ENCODE measurements around the gene SNX25. TPM values are rescaled to one million over a fixed set of nuclear protein-coding genes. Genes with fewer than 3 reads are reported as not detected.
A peak's percentile ranks its signal among the peaks of the same experiment; 100 is the strongest.

The SNX25 gene
- polyA plus RNA-seq, 1 donor (not counting 4 experiments of a cell fraction or from before 2014, with no cell fraction given), result 5.0 TPM

GRCh38 chr4:185305979-185306442 is 96.6 kb downstream of the SNX25 start:
- H3K27me3 ChIP-seq (ENCODE audit: control insufficient read depth, extremely low read depth, insufficient read depth, low read length), result no peaks in the 10 kb centered on the region
- H3K4me3 ChIP-seq (ENCODE audit: control insufficient read depth in 2 of 3, extremely low read depth in 1 of 3, insufficient read depth in 2 of 3, low read depth in 1 of 3, low read length in 3 of 3), result no peak overlapping the region
- H3K27ac ChIP-seq (ENCODE audit: control insufficient read depth, insufficient read depth, low read length), result peak overlapping the region; percentile 91
- H3K9ac ChIP-seq (ENCODE audit: control insufficient read depth, extremely low read depth, insufficient read depth, low read length), result peak overlapping the region; percentile 55
- peaks cover 30% of the 10 kb centered on the region for H3K4me1 ChIP-seq (ENCODE audit: control insufficient read depth, extremely low read depth, insufficient read depth, low read length)
- DNase-seq (ENCODE audit: low read depth, low spot score) (peak; percentile 86), FAIRE-seq (peak; percentile 84)
- H3K9me1 ChIP-seq (ENCODE audit: control insufficient read depth, extremely low read depth, insufficient read depth, low read length), result no peaks in the 10 kb centered on the region
- dilution Hi-C loops (cut with MboI; ENCODE audit: extremely low pct_ligation_motif_present, low sequenced_read_pairs), result no loop called here
- no peaks in the 10 kb centered on the region for H3K79me2 ChIP-seq (ENCODE audit: control insufficient read depth, insufficient read depth, low read length)
- peaks cover 0 to 2% of the 10 kb centered on the region in 2 experiments for H3K36me3 ChIP-seq (ENCODE audit: control insufficient read depth in 2 of 2, extremely low read depth in 1 of 2, insufficient read depth in 2 of 2, low read length in 2 of 2)
- H2AFZ ChIP-seq (ENCODE audit: control insufficient read depth, low read length), result no peak overlapping the region
- no peaks in the 10 kb centered on the region for H4K20me1 ChIP-seq (ENCODE audit: control insufficient read depth, extremely low read depth, insufficient read depth, low read length)
- H3K9me3 ChIP-seq (ENCODE audit: control insufficient read depth, low read depth, low read length), result no peaks in the 10 kb centered on the region
- TF ChIP-seq EZH2 (IDR thresholded peaks at IDR 0.05; ENCODE audit: low read length) (no peak), CTCF (optimal IDR thresholded peaks at IDR 0.05 in 1 of 3, IDR thresholded peaks at IDR 0.05 in 1 of 3, conservative IDR thresholded peaks at IDR 0.05 in 1 of 3; ENCODE audit: extremely low read depth in 1 of 3, insufficient read depth in 2 of 3, low read length in 3 of 3) (no peak)
- H3K4me2 ChIP-seq (ENCODE audit: control insufficient read depth, extremely low read depth, insufficient read depth, low read depth, low read length), result peak overlapping the region; percentile 44

- Histone ChIP-seq H3K27me3 (ENCODE audit: control insufficient read depth, extremely low read depth, insufficient read depth, low read length) (no peaks in the 10 kb centered on the region), H3K4me1 (ENCODE audit: control insufficient read depth, extremely low read depth, insufficient read depth, low read length) (peaks cover 30% of the 10 kb centered on the region), H3K4me3 (ENCODE audit: control insufficient read depth in 2 of 3, extremely low read depth in 1 of 3, insufficient read depth in 2 of 3, low read depth in 1 of 3, low read length in 3 of 3) (no peak overlapping the region), H3K9me3 (ENCODE audit: control insufficient read depth, low read depth, low read length) (no peaks in the 10 kb centered on the region), H2AFZ (ENCODE audit: control insufficient read depth, low read length) (no peak overlapping the region), H3K36me3 (ENCODE audit: control insufficient read depth in 2 of 2, extremely low read depth in 1 of 2, insufficient read depth in 2 of 2, low read length in 2 of 2) (peaks cover 3 to 5% of the 10 kb centered on the region in 2 experiments), H3K79me2 (ENCODE audit: control insufficient read depth, insufficient read depth, low read length) (no peaks in the 10 kb centered on the region), H4K20me1 (ENCODE audit: control insufficient read depth, extremely low read depth, insufficient read depth, low read length) (no peaks in the 10 kb centered on the region), H3K9me1 (ENCODE audit: control insufficient read depth, extremely low read depth, insufficient read depth, low read length) (no peaks in the 10 kb centered on the region), H3K9ac (ENCODE audit: control insufficient read depth, extremely low read depth, insufficient read depth, low read length) (peak overlapping the region; percentile 55), H3K27ac (ENCODE audit: control insufficient read depth, insufficient read depth, low read length) (peak overlapping the region; percentile 91), H3K4me2 (ENCODE audit: control insufficient read depth, extremely low read depth, insufficient read depth, low read depth, low read length) (peak overlapping the region; percentile 49)
- peak; percentile 63 for DNase-seq (ENCODE audit: low read depth, low spot score)
- no peak for TF ChIP-seq CTCF (optimal IDR thresholded peaks at IDR 0.05 in 1 of 3, IDR thresholded peaks at IDR 0.05 in 1 of 3, conservative IDR thresholded peaks at IDR 0.05 in 1 of 3; ENCODE audit: extremely low read depth in 1 of 3, insufficient read depth in 2 of 3, low read length in 3 of 3)
- TF ChIP-seq EZH2 (IDR thresholded peaks at IDR 0.05; ENCODE audit: low read length), result no peak
- dilution Hi-C loops (cut with MboI; ENCODE audit: extremely low pct_ligation_motif_present, low sequenced_read_pairs), result no loop called here
- FAIRE-seq, result peak; percentile 97
These were observed 97.9 kb downstream of the SNX25 start for GRCh38 chr4:185307136-185307950.
